Measurements from ENCODE around the gene PALM2AKAP2.

Gene PALM2AKAP2

DNA sequence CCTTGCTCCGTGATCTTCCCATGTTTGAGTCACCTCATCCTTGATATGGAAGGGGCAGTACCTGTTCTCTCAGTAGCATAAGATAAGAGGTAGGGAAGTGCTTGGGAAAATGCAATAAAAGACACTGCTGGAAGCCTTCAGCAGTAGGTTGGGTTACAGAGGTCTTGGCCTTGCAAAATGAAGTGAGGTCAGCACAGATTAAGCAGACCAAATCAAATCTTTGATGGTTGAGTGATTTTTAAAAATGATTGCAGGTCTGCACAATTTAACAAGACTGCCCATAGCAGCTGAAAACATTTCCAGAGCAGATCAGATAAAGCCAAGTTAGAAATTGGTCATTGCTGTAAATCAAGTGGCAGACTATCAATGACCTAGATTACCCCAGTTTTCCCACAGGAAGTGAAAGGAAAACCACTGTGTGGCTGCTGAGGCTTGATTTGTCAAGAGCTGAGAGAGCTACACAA is 32.9 kb downstream of the PALM2AKAP2 start:
- Histone ChIP-seq H3K79me2 (ENCODE audit: low read length) (no peaks in the 10 kb centered on the region), H3K36me3 (replicated peaks; ENCODE audit: low read depth, low read length) (no peaks in the 10 kb centered on the region), H3K9me3 (ENCODE audit: insufficient read depth, low read length) (no peaks in the 10 kb centered on the region), H3K4me3 (ENCODE audit: low read length) (no peak overlapping the region), H3K4me1 (ENCODE audit: low read length) (no peaks in the 10 kb centered on the region), H4K20me1 (ENCODE audit: insufficient read depth, low read length) (no peaks in the 10 kb centered on the region), H3K9ac (ENCODE audit: low read length) (no peak overlapping the region), H3K4me2 (ENCODE audit: low read length) (no peak overlapping the region), H3K27ac (ENCODE audit: low read length) (no peak overlapping the region), H3K27me3 (ENCODE audit: low read depth, low read length) (peaks cover 27% of the 10 kb centered on the region; the same call in 1 of the 2 replicates), H2AFZ (ENCODE audit: low read depth, low read length) (no peak overlapping the region)
- TF ChIP-seq, protein P1, sequence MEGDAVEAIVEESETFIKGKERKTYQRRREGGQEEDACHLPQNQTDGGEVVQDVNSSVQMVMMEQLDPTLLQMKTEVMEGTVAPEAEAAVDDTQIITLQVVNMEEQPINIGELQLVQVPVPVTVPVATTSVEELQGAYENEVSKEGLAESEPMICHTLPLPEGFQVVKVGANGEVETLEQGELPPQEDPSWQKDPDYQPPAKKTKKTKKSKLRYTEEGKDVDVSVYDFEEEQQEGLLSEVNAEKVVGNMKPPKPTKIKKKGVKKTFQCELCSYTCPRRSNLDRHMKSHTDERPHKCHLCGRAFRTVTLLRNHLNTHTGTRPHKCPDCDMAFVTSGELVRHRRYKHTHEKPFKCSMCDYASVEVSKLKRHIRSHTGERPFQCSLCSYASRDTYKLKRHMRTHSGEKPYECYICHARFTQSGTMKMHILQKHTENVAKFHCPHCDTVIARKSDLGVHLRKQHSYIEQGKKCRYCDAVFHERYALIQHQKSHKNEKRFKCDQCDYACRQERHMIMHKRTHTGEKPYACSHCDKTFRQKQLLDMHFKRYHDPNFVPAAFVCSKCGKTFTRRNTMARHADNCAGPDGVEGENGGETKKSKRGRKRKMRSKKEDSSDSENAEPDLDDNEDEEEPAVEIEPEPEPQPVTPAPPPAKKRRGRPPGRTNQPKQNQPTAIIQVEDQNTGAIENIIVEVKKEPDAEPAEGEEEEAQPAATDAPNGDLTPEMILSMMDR (IDR thresholded peaks at IDR 0.05; ENCODE audit: low read depth, low read length): no peak
- no peak for TF ChIP-seq EZH2phosphoT487 (IDR thresholded peaks at IDR 0.05; ENCODE audit: low read depth)

DNA sequence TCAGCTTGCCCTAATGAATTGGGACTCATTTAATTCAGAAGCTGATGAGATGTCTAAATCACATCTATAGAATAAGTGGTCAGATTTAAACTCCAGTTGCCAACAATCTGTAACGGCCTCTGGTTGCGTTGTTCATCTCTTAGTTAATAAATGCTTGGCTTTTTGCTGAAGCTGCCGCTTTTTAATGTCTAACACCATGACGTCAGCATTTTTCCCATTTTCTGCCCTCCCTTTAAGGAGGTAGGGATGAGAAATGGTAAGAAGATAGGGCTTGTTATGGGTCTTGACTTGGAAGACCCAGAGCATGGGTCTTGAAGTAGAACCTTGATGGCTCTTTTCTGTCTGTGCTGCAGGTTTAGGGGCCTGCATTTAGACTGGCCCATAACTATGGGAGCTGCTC is 33.3 kb downstream of the PALM2AKAP2 start:
- H3K9me3 ChIP-seq (ENCODE audit: insufficient read depth, low read length): no peaks in the 10 kb centered on the region
- no peak overlapping the region for H2AFZ ChIP-seq (ENCODE audit: low read depth, low read length)
- no peaks in the 10 kb centered on the region for H3K4me1 ChIP-seq (ENCODE audit: low read length)
- H3K36me3 ChIP-seq (replicated peaks; ENCODE audit: low read depth, low read length): no peaks in the 10 kb centered on the region
- no peak overlapping the region for H3K9ac ChIP-seq (ENCODE audit: low read length)
- no peak overlapping the region for H3K4me3 ChIP-seq (ENCODE audit: low read length)
- no peak overlapping the region for H3K27ac ChIP-seq (ENCODE audit: low read length)
- H4K20me1 ChIP-seq (ENCODE audit: insufficient read depth, low read length): no peaks in the 10 kb centered on the region
- no peak overlapping the region for H3K4me2 ChIP-seq (ENCODE audit: low read length)
- H3K79me2 ChIP-seq (ENCODE audit: low read length): no peaks in the 10 kb centered on the region
- peaks cover 27% of the 10 kb centered on the region; the same call in 1 of the 2 replicates for H3K27me3 ChIP-seq (ENCODE audit: low read depth, low read length)
- TF ChIP-seq, protein P1 (IDR thresholded peaks at IDR 0.05; ENCODE audit: low read depth, low read length): no peak
- TF ChIP-seq EZH2phosphoT487 (IDR thresholded peaks at IDR 0.05; ENCODE audit: low read depth): no peak

DNA sequence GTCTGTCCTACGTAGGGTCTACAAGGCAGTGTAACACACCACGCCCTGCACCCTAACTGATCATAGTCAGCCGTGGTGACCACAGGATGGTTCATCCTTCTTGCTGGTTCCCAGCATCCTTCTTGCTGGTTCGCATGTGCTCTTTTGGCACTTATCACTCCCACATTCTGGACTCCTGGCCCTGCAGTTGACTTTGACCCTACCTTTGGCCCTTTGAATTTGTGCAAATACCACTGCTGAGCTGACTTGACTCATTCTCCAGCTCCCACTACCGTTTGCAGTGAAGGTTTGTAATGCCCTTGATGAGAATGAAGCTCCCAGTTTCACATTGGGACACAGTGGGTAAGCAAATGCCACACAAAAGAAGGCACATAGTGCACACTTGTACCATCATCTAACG is 33.8 kb downstream of the PALM2AKAP2 start:
- Histone ChIP-seq H3K9ac (ENCODE audit: low read length) (no peak overlapping the region), H3K27ac (ENCODE audit: low read length) (no peak overlapping the region), H3K4me2 (ENCODE audit: low read length) (no peak overlapping the region), H3K9me3 (ENCODE audit: insufficient read depth, low read length) (no peaks in the 10 kb centered on the region), H2AFZ (ENCODE audit: low read depth, low read length) (no peak overlapping the region), H3K36me3 (replicated peaks; ENCODE audit: low read depth, low read length) (no peaks in the 10 kb centered on the region), H3K4me3 (ENCODE audit: low read length) (no peak overlapping the region), H3K27me3 (ENCODE audit: low read depth, low read length) (peaks cover 27% of the 10 kb centered on the region; the same call in 1 of the 2 replicates), H3K79me2 (ENCODE audit: low read length) (no peaks in the 10 kb centered on the region), H4K20me1 (ENCODE audit: insufficient read depth, low read length) (no peaks in the 10 kb centered on the region), H3K4me1 (ENCODE audit: low read length) (no peaks in the 10 kb centered on the region)
- TF ChIP-seq, protein P1 (IDR thresholded peaks at IDR 0.05; ENCODE audit: low read depth, low read length): no peak
- no peak for TF ChIP-seq EZH2phosphoT487 (IDR thresholded peaks at IDR 0.05; ENCODE audit: low read depth)

DNA sequence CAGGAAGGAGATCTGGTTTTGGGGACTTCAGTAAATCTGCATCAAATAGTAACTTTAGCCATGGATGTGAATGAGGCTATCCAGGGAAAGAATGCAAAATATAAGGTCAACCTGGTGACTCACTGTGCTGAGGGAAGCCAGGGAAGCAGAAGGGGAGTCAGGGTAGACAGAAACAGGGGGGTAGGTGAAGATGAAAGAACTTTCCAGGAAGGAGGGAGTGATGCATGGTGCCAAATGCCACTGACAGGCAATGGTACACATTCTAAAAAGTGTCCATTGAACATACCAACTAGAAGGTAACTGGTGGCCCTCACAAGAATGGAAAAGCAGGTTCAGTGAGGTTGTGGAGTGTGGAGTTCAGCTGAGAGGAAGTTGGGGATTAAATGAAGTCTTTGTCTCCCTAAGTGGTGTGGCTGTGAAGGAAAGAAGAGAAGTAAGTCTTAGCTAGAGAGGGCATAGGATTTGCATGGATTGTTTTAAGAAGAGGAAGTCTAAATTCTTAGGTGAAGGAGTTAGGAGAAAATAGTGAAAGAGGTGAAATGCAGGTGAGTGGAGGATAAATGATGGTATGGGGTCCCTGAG is 35.5 kb downstream of the PALM2AKAP2 start:
- no peak for TF ChIP-seq EZH2phosphoT487 (IDR thresholded peaks at IDR 0.05; ENCODE audit: low read depth)
- TF ChIP-seq, protein P1 (IDR thresholded peaks at IDR 0.05; ENCODE audit: low read depth, low read length): no peak
- H3K27me3 ChIP-seq (ENCODE audit: low read depth, low read length): peaks cover 27% of the 10 kb centered on the region; the same call in 1 of the 2 replicates
- no peak overlapping the region for H3K4me3 ChIP-seq (ENCODE audit: low read length)
- H3K9ac ChIP-seq (ENCODE audit: low read length): no peak overlapping the region
- no peak overlapping the region for H3K4me2 ChIP-seq (ENCODE audit: low read length)
- H3K27ac ChIP-seq (ENCODE audit: low read length): no peak overlapping the region
- no peaks in the 10 kb centered on the region for H3K79me2 ChIP-seq (ENCODE audit: low read length)
- H3K4me1 ChIP-seq (ENCODE audit: low read length): no peaks in the 10 kb centered on the region
- H3K9me3 ChIP-seq (ENCODE audit: insufficient read depth, low read length): no peaks in the 10 kb centered on the region
- no peaks in the 10 kb centered on the region for H4K20me1 ChIP-seq (ENCODE audit: insufficient read depth, low read length)
- no peak overlapping the region for H2AFZ ChIP-seq (ENCODE audit: low read depth, low read length)
- no peaks in the 10 kb centered on the region for H3K36me3 ChIP-seq (replicated peaks; ENCODE audit: low read depth, low read length)
